ENCODE data around the gene C1QL1.

- no peak for TF ChIP-seq CTCF (optimal IDR thresholded peaks at IDR 0.05 in 1 of 3, IDR thresholded peaks at IDR 0.05 in 1 of 3, conservative IDR thresholded peaks at IDR 0.05 in 1 of 3; ENCODE audit: extremely low read depth in 1 of 3, insufficient read depth in 2 of 3, low read length in 3 of 3)
- TF ChIP-seq EZH2 (IDR thresholded peaks at IDR 0.05; ENCODE audit: low read length) = no peak
These were observed 37.6 kb upstream of the C1QL1 start for GRCh38 chr17:45005700-45006099.
